ENCODE results near the gene WDR74. TPM values are rescaled to one million over a fixed set of nuclear protein-coding genes. Genes with fewer than 3 reads are reported as not detected.

Gene WDR74
- total RNA-seq (ENCODE audit: unreplicated experiment), result 42.2 TPM
- long read RNA-seq, transcript WDR74-201 (11 exons, 1,289 nt), result major isoform, 16 of 21 reads
- long read RNA-seq, partial matches to known transcripts, result 3 of 21 reads
- long read RNA-seq, other reads (novel, unspliced or antisense), result 2 of 21 reads

- Mint-ChIP-seq H3K4me3 (ENCODE audit: unreplicated experiment) (peak within 1 kb of the TSS; percentile 100), H3K4me1 (ENCODE audit: unreplicated experiment) (peaks cover 10% of the 10 kb centered on the region), H3K9me3 (ENCODE audit: unreplicated experiment) (no peaks in the 10 kb centered on the region), H3K36me3 (ENCODE audit: low read depth, unreplicated experiment) (peaks cover 21% of the 10 kb centered on the region), H3K27ac (ENCODE audit: unreplicated experiment) (no peak within 1 kb of the TSS), H3K27me3 (ENCODE audit: unreplicated experiment) (peaks cover 15% of the 10 kb centered on the region)
- TF ChIP-seq CTCF (IDR thresholded peaks at IDR 0.05; ENCODE audit: unreplicated experiment), result no peak
- peak; percentile 83 for DNase-seq (ENCODE audit: low spot score)
These were observed at the start of gene WDR74 for GRCh38 chr11:62839050-62839945. Gene WDR74 (minus strand): TSS chr11:62839590. CDS start chr11:62839570, 20 bp downstream.

GRCh38 chr11:62889126-62889483 is 49.7 kb upstream of the WDR74 start:
- Mint-ChIP-seq H3K36me3 (ENCODE audit: low read depth, unreplicated experiment) (peaks cover 35% of the 10 kb centered on the region), H3K9me3 (ENCODE audit: unreplicated experiment) (no peaks in the 10 kb centered on the region), H3K4me3 (ENCODE audit: unreplicated experiment) (peak overlapping the region; percentile 80), H3K27me3 (ENCODE audit: unreplicated experiment) (peaks cover 3% of the 10 kb centered on the region), H3K27ac (ENCODE audit: unreplicated experiment) (peak overlapping the region; percentile 77), H3K4me1 (ENCODE audit: unreplicated experiment) (peaks cover 46% of the 10 kb centered on the region)
- no peak for TF ChIP-seq CTCF (IDR thresholded peaks at IDR 0.05; ENCODE audit: unreplicated experiment)
- no peak for DNase-seq (ENCODE audit: low spot score)

GRCh38 chr11:62888406-62888805 is 49.0 kb upstream of the WDR74 start:
- no peak for DNase-seq (ENCODE audit: low spot score)
- H3K4me1 Mint-ChIP-seq (ENCODE audit: unreplicated experiment), result peaks cover 53% of the 10 kb centered on the region
- no peak for TF ChIP-seq CTCF (IDR thresholded peaks at IDR 0.05; ENCODE audit: unreplicated experiment)
- H3K27me3 Mint-ChIP-seq (ENCODE audit: unreplicated experiment), result peaks cover 3% of the 10 kb centered on the region
- peaks cover 42% of the 10 kb centered on the region for H3K36me3 Mint-ChIP-seq (ENCODE audit: low read depth, unreplicated experiment)
- H3K9me3 Mint-ChIP-seq (ENCODE audit: unreplicated experiment), result no peaks in the 10 kb centered on the region
- H3K27ac Mint-ChIP-seq (ENCODE audit: unreplicated experiment), result no peak overlapping the region
- peak overlapping the region; percentile 80 for H3K4me3 Mint-ChIP-seq (ENCODE audit: unreplicated experiment)

- TF ChIP-seq CTCF (IDR thresholded peaks at IDR 0.05; ENCODE audit: unreplicated experiment), result no peak
- H3K36me3 Mint-ChIP-seq (ENCODE audit: low read depth, unreplicated experiment), result peaks cover 68% of the 10 kb centered on the region
- H3K4me3 Mint-ChIP-seq (ENCODE audit: unreplicated experiment), result peak overlapping the region; percentile 87
- H3K9me3 Mint-ChIP-seq (ENCODE audit: unreplicated experiment), result no peaks in the 10 kb centered on the region
- peaks cover 60% of the 10 kb centered on the region for H3K4me1 Mint-ChIP-seq (ENCODE audit: unreplicated experiment)
- no peak overlapping the region for H3K27ac Mint-ChIP-seq (ENCODE audit: unreplicated experiment)
- DNase-seq (ENCODE audit: low spot score), result no peak
- peaks cover 12% of the 10 kb centered on the region for H3K27me3 Mint-ChIP-seq (ENCODE audit: unreplicated experiment)
These were observed 45.9 kb upstream of the WDR74 start for GRCh38 chr11:62885137-62885750.

All from endothelial cell (in vitro differentiated cells).